Fibroblast of lung (primary cell): ENCODE measurements around the gene CELSR2.

ENCODE experiments used
- CTCF ChIP-seq, 2 donors: IDR thresholded peaks in 1 of 2; conservative IDR thresholded peaks in 1 of 2; 1 replicate in 1 of 2; 2 replicates in 1 of 2; pipeline ENCODE4 v1.5.1; 2011 to 2012; ENCODE audit warnings: low read length in 2 of 2, control low read depth in 1 of 2, inconsistent platforms in 1 of 2, low read depth in 1 of 2, mild to moderate bottlenecking in 1 of 2
- EZH2 ChIP-seq: IDR thresholded peaks from 2 replicates; pipeline ENCODE4 v1.5.1; 2012; ENCODE audit warnings: low read length, control low read depth, mild to moderate bottlenecking; ENCODE audit errors: missing control alignments

GRCh38 chr1:109298666-109299557 is 49.6 kb downstream of the CELSR2 start:
- TF ChIP-seq CTCF (conservative IDR thresholded peaks at IDR 0.05 in 1 of 2, IDR thresholded peaks at IDR 0.05 in 1 of 2; ENCODE audit: low read depth in 1 of 2, low read length in 2 of 2) (no peak), EZH2 (no peak)
